ENCODE results near the gene KCNJ6.

The KCNJ6 gene

GRCh38 chr21:37686991-37687810 lies 229.1 kb downstream of the KCNJ6 start:
- TF ChIP-seq CTCF (IDR thresholded peaks at IDR 0.05; ENCODE audit: unreplicated experiment in 3 of 3) = no peak
- Mint-ChIP-seq H3K27ac (peak overlapping the region in 2 of 3 experiments; percentile 4 to 29), H3K4me3 (no peak overlapping the region), H3K27me3 (ENCODE audit: low read depth) (peaks cover 7% of the 10 kb centered on the region), H3K4me1 (peaks cover 39% of the 10 kb centered on the region), H3K36me3 (ENCODE audit: low read depth) (no peaks in the 10 kb centered on the region), H3K9me3 (no peaks in the 10 kb centered on the region)

- Mint-ChIP-seq H3K36me3 (ENCODE audit: low read depth) (no peaks in the 10 kb centered on the region), H3K4me1 (peaks cover 58% of the 10 kb centered on the region), H3K4me3 (no peak overlapping the region), H3K9me3 (no peaks in the 10 kb centered on the region), H3K27ac (peak overlapping the region; percentile 19 to 32 (median 27)), H3K27me3 (ENCODE audit: low read depth) (peaks cover 11% of the 10 kb centered on the region)
- no peak for TF ChIP-seq CTCF (IDR thresholded peaks at IDR 0.05; ENCODE audit: unreplicated experiment in 3 of 3)
Observed at GRCh38 chr21:37684547-37684946, 231.7 kb downstream of the KCNJ6 start.

- Mint-ChIP-seq H3K4me1 (peaks cover 58% of the 10 kb centered on the region), H3K27ac (peak overlapping the region in 2 of 3 experiments; percentile 27 to 32), H3K4me3 (no peak overlapping the region), H3K27me3 (ENCODE audit: low read depth) (peaks cover 11% of the 10 kb centered on the region), H3K36me3 (ENCODE audit: low read depth) (no peaks in the 10 kb centered on the region), H3K9me3 (no peaks in the 10 kb centered on the region)
- no peak for TF ChIP-seq CTCF (IDR thresholded peaks at IDR 0.05; ENCODE audit: unreplicated experiment in 3 of 3)
Observed at GRCh38 chr21:37684115-37684493, 232.2 kb downstream of the KCNJ6 start.

- peaks cover 15% of the 10 kb centered on the region for H3K27me3 Mint-ChIP-seq (ENCODE audit: low read depth)
- no peak for TF ChIP-seq CTCF (IDR thresholded peaks at IDR 0.05; ENCODE audit: unreplicated experiment in 3 of 3)
- peaks cover under 1% of the 10 kb centered on the region for H3K9me3 Mint-ChIP-seq
- H3K4me1 Mint-ChIP-seq = peaks cover 58% of the 10 kb centered on the region
- H3K27ac Mint-ChIP-seq = peak overlapping the region in 2 of 3 experiments; percentile 46 to 73
- no peak overlapping the region for H3K4me3 Mint-ChIP-seq
- H3K36me3 Mint-ChIP-seq (ENCODE audit: low read depth) = no peaks in the 10 kb centered on the region
Observed at GRCh38 chr21:37683396-37684114, 232.7 kb downstream of the KCNJ6 start.

GRCh38 chr21:37682966-37683365 lies 233.3 kb downstream of the KCNJ6 start:
- no peak overlapping the region for H3K4me3 Mint-ChIP-seq
- no peaks in the 10 kb centered on the region for H3K36me3 Mint-ChIP-seq (ENCODE audit: low read depth)
- H3K27me3 Mint-ChIP-seq (ENCODE audit: low read depth) = peaks cover 21% of the 10 kb centered on the region
- TF ChIP-seq CTCF (IDR thresholded peaks at IDR 0.05; ENCODE audit: unreplicated experiment in 3 of 3) = no peak
- H3K9me3 Mint-ChIP-seq = peaks cover 6% of the 10 kb centered on the region
- H3K27ac Mint-ChIP-seq = peak overlapping the region in 2 of 3 experiments; percentile 46 to 73
- peaks cover 58% of the 10 kb centered on the region for H3K4me1 Mint-ChIP-seq
